HG03060 (cell line): ENCODE measurements around the gene UBXN10.

Experiments used
- ATAC-seq: cut with Tn5 transposase; IDR thresholded peaks from one replicate; pipeline ENCODE4 v1.9.1; 2021; ENCODE audit warnings: low read depth, moderate number of reproducible peaks; ENCODE audit not compliant: unreplicated experiment

UBXN10 gene

DNA sequence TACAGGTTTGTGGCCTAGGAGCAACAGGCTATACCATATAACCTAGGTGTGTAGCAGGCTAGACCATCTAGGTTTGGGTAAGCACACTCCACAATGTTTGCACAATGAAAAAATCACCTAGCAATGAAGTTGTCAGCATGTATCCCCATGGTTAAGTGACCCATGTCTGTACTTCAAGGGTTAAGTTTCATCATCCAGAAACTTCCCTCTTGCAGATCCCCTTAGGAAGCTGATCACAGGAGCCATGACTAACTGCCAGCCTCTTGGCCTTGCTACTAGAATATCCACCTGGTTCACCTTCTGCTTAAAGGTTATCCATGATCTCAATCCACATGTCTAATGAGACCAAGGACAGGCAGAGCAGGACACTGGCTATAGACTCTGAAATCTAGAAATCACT is 3.5 kb upstream of the UBXN10 start:
- ATAC-seq: no peak

DNA sequence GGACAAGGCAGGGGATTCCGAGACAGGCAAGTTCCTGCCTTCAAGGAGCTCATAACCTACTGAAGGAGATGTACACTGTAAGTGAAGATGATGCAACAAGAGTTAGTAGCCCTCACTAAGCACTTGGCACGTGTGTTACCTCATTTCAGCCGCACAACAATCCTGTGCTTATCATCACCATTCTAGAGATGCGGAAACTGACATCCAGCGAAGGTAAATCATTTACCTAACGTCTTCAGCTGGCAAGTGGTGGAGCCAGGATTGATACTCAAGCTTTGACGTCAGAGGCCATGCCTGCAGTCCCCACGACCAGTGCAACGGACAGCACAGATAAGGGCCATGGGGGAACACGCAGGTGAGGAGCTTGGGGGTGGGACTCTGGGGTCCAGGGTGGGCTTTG is 2.9 kb upstream of the UBXN10 start:
- no peak for ATAC-seq

DNA sequence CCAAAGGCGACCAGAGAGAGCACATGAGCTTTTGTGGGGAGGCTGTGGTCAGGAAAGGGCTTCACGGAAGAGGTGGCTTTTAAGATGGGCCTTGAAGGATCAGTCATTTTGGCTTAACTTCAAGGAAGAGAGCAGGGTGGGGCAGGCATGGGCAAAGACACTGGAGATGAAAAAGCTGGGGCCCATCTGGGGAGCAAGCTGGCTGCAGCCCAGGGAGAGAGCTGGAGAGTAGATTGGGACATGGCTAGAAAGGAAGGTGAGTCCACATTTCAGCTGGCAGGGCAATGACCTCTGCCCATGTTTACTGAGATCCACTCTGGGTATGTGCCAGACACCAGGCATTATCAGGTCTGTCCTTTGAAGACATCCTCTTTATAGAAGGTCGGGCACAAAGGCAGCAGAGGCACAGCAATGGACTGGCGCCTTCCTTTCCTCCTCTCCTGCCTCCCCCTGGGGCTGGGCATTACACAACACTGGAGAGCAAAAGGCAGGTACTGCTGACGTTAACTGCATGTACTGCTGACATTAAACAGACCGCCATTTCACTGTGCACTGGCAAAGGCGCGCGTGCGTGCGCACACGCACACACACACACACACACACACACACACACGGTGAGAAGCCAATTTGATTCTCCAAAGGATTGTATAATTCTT is 2.2 kb upstream of the UBXN10 start:
- ATAC-seq: no peak

DNA sequence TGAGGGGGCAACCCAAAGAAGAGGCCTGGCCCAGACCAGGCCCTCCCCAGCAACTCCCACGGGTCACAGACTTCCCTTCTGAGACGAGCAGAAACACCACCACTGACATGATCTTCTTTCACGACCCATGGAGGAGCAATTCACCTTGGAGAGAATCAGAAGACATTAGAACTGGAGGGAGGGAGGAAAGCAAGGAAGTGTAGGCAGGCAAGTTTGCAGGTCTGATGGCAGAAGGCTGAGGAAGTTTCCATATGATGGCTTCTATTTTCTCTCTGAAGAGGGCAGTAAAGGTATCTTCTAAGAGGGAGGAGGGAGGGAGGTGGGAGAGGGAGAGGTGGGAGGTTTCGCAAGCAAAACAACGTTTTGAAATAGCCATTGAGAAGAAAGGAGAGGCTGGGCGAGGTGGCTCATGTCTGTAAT is 1.4 kb upstream of the UBXN10 start:
- no peak for ATAC-seq

DNA sequence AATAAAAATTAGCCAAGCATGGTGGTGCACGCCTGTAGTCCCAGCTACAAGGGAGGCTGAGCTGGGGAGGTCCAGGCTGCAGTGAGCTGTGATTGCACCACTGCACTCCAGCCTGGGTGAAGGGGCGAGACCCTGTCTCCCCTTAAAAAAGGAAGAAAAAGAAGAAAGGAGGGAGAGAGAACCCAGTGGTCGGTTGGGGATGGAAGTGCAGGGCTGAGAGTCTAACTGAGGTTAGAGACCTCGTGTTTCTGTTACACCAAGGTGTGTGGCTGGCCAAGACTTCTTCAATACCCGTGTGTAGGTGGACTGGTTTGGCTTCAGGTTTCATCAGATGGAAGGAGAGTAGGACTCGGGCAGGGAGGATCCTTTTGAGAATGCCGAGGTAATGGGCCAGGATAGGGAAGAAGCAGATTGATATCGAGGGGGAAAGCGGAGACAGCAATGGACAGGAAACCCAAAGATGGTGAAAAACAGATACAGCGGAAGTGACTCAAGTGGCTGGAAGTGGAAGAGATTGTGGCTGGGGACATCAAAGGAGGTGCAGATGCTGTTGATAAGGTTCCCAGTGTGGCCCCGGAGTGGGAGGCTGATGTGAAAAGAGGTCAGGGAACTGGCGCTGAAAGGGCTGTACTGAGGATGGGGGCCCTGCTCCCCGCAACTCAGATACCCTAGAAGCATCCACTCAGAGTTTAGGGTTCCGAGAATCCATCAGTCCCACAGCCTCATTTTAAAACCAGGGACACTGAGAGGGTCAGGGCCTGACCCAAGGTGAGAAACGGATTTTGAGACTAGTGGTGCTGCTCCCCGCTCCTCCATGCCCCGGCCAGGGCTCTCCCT is 681 bp upstream of the UBXN10 start:
- ATAC-seq: no peak

DNA sequence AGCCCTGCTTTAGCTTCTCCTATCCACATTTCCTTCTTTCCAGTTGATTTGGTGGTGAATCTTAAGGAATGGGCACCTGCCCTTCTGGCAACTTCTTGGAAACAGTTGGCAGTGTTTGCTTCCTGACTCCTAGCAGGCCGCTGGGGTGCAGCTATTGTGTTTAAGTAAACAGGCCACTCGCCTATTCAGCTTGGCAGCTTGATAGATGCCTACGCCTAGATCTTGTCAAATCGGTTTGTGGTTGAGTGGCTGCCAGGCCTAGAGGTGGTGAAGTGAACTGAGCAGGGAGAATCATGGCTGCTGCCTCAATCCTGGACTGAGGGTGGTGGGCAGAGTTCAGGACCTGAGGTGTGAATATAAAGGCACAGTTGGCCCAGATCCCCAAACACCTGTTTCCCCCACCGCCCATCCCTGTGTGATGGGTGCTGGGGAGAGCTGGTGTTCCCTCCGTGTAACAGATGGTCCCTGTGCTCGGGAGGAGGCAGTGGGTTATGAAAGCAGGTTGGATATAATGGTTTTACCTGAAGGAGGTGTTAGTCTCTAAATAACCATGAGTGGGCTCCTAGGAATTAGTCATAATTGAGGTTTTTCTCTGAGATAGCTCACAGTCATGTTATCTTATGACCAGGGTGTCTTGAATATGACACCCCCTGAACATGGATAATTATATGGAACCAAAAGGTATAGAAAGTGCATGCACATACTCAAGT is 1.4 kb downstream of the UBXN10 start:
- ATAC-seq: no peak

DNA sequence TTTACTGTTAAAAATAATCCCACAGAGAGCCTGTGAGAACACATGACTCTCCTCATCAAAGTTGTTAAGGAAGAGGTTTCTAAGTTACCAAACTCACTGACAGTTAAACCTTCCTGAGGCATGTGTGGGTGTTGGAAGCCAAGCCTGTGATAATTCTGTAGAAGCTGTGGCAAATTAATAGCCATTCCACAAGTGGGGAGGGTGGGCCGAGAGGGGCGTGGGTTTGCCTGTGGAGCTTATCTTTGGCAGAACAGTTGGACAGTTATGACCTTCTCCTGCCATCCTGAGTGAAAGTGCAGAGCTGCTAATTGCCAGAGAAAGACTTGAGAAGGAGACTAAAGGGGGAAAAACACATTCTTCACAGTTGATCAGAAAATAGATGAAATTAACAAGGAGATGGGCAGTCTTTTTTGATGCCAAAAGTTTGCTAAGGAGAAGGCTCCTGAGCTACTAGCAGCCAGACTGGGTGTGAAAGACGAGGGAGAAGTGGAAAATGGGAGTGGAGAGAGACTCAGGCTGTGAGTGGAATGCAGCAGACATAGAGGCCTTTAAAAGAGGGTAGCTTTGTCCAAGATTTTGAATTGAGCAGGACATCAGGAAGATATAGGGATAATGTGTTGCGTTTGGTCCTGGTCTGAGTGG is 2.0 kb downstream of the UBXN10 start:
- no peak for ATAC-seq

DNA sequence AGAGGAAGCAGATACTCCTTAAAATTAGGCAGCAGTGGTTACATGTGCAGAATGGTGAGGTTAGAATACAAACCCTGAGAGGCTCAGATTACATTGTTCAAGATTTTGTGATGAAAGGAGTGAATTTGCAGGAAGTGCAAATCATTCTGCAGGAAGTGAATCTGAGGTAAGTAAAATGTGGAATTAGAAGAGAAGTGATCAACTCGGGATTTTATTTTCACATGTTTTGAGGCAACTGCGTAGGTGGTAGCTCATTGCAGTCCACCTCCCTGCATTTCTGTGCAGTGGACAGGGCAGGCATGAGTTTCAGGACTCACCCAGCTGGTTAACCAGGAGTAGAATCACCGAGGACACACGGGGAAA is 2.5 kb downstream of the UBXN10 start:
- ATAC-seq: no peak

DNA sequence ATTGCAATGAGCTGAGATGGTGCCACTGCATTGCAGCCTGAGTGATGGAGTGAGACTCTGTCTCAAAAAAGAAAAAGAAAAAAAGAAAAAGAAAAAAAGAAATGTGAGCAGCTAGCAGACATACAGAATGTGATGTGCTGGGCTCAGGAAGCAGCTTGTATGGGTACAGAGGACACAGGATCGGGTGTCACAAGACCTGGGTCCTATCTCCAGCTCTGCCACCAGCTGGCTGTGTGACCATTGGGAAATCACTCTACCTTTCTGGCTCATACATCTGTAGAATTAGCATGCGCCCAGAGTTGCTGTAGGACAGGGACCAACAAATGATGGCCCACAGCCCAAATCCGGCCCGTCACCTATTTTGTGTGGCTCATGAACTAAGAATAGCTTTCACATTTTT is 3.8 kb downstream of the UBXN10 start:
- no peak for ATAC-seq

DNA sequence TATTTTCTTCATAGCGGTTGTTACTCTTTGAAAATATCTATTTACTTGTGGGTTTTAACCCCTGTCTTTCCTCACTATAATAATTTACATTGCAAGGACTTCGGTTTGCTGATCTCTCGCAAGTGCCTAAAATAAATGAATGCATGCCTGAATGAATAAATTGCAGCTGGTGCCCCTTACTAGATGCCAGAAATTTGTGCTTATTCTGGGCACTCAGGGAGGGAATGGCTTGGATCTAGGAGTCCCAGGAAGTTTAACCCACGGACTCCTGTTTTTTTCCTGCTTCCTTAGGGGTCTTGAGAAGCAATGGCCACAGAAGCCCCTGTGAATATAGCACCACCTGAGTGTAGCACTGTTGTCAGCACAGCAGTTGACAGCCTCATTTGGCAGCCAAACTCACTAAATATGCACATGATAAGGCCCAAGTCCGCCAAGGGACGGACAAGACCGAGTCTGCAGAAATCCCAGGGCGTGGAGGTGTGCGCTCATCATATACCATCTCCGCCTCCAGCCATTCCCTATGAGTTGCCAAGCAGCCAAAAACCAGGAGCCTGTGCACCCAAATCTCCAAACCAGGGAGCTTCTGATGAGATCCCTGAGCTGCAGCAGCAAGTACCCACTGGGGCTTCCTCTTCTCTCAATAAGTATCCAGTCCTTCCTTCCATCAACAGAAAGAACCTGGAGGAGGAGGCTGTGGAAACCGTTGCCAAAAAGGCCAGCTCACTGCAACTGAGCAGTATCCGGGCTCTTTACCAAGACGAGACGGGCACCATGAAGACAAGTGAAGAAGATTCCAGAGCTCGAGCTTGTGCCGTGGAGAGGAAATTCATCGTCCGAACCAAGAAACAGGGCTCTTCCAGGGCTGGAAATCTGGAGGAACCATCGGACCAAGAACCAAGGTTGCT is 4.6 kb downstream of the UBXN10 start:
- ATAC-seq: no peak

DNA sequence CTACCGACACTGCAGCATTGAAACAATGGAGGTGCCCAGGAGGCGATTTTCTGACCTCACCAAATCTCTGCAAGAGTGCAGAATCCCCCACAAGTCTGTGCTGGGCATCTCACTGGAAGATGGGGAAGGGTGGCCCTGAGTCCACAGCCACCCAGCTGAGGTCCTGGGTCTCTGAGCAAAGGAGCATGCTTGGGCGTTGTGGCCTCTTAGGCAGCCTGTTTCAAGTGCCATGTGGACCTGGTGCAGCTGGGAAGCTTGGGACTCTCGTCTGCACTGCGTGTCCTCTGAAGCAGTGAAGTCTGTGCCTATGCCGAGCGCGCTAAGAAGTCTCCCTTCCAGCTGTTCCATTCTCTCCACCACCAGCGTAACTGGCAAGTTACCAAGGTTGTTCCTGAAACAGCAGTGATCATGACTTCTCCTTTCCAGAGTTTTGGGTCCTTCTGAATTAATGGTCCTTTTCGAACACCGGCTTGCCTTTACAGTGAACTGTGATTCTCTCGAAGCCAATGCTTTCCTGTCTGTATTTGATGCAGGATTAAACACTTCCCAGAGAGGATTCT is 5.5 kb downstream of the UBXN10 start:
- ATAC-seq: no peak

DNA sequence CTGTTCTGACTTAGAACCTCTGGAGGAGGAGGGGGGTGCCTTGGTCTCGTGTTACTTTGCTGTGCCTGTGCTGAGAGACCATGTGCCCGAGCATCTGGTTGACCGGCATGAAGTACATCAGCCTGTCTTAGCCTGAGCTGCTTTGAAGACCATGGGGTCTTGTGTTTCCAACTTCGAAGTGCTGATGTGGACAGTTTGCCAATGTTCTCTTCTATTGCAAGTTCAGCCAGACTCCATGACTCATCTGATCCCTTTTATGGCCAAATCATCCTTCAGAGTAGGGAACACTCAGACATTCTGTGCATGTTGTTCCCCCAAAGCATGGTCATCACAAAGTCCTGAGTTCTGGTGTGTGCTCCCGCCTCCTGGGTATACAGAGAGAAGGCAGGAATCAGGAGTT is 6.5 kb downstream of the UBXN10 start:
- ATAC-seq: no peak

DNA sequence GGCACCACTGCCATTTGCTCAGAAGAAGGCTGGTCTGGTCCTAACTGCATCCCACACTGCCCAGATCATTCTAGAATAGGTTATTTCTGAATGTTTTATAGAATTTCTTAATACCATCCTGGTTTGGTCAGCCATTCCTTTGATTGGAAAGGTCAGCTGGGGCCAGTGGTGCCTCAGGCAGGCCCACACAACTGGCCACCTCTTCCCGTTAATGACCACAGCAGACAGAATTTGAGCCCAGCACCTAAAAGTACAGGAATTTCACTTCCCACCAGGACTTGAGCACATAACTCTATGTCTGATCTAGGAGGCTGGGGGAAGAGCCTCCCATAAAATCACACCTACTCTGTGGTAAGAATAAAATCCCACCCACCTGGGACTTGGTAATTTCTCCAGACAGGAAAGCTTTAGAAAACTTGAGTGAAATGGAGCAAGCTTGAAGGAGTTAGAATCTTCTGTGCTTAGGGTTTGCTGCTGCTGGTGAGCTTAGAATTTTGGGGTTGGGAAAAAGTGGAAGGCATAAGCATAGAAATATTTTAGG is 7.0 kb downstream of the UBXN10 start:
- no peak for ATAC-seq

DNA sequence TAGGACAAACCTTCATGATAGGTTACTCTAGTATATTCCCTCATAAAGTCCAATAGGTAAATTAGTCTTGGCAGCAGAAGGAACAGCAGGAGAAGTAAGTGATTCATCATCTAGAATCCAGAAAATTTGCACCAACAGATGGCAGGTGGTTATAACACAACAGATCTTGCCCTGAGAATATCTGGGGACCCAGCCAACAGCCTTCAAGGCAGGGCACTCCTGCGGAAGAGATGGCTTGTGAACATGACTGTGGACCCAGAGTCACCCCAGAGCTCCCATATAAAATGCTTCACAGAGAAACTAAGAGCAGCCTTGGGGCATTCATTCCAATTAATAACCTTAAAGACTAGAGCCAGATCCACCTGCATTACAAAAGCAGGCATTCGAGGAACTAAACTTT is 8.3 kb downstream of the UBXN10 start:
- no peak for ATAC-seq

DNA sequence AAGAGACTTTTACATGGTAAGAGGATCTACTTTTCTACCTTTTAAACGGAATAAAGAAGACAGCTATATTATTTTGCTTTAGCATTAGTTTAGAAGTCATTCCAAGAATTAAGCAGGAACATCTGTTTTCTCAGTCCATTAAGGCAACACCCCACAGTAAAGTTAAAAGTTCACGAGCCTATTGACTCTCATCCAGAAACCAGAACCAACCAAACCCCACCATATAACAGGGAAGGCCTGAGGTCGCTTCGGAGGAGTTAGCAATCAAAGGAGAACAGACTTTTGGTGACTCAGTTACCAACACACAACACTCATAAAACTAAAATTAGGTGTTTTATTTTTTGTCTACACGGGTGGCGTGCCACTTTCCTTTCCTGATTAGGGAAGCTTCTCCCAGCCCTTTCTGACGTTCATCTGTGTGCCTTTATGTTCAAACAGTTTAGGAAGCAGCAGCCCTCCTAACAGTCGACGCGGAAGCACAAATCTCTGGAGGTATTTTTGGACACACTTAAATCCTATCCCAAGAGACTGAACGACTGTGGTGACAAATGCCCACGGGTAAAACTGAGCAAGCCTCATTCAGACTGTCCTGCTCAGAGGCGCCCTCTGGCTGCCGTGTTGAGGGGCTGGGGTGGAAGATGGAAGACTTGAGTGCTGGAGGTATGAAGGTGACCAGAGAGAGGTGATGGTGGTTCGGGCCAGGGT is 9.0 kb downstream of the UBXN10 start:
- ATAC-seq: no peak

DNA sequence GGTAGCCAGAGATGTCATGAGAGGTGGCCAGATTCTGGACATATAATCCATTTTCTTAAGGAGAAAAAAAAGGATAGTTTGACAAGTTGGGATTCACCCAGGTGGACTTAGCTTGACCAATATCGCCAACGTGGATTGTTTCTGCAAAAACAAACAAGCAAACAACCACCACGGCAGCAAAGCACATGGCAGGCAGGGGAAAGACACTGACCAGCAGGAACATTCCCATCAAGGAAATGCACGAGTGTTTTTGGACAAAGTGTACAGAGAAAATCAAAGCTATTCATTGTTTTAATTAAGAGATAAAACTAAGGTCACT is 9.5 kb downstream of the UBXN10 start:
- ATAC-seq: no peak

DNA sequence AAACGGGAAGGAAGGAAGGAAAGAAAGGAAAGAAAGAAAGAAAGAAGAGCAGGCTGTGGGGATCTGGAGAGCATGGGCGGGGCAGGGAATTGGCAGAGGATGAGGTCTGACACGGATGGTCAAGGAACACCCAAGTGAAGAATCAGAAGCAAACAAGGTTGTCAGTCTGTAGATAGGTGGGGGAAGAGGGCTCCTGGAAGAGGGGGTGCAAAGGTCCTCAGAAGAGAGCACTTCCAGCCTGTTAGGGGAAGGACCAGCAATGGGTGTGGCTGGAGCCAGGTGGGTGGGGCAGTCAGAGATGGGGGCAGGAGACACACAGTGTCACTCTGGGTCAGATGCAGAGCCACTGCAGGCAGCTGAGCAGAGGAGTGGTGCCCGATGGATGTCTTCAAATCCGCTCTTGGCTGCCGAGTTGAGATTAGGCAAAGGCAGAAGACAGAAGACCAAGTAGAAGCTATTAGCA is 11.5 kb downstream of the UBXN10 start:
- ATAC-seq: no peak

DNA sequence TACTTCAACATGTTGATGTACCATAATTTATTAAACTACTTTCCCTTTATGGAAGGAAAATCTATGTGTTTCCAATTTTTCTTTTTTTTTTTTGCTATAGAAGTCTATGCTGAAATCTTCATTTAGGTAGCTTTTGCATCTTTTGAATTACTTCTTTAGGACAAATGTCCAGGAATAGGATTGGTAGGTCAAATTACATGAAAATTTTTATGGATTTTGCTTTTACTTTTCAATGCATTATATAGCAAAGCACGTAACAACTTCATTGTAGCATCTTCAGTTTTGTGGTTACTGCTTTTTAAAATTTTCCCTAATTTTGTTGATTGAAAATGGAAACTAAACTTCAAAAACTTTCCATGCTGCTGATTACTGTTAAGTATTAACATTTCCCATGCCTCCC is 12.4 kb downstream of the UBXN10 start:
- ATAC-seq: no peak

DNA sequence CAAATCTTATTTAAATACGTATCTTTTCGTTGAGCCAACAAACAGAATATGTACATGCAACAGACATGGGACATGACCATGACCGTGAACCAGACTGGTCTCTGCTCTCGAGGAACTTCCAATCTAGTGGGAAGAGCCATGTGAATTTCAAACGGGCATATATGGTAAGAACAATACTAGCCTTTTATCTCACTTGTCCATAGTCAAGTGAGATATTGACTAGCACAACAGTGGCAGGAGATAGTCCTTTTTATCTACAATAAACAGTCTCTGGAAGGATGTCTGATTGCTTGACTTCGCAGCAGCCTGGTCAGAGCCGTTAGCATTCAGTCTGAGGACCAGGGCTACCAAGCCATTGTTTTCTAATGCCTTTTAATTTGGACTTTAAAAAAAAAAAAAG is 13.0 kb downstream of the UBXN10 start:
- no peak for ATAC-seq
